HepG2 (cell line): ENCODE data around the gene DAD1. TPM values are rescaled to one million over a fixed set of nuclear protein-coding genes. Genes with fewer than 3 reads are reported as not detected.

Source experiments
- ARNT2 ChIP-seq: sonication (generic); formaldehyde crosslinking; IDR thresholded peaks from 2 replicates; pipeline ENCODE4 v1.8.0; 2022; ENCODE audit warnings: mild to moderate bottlenecking, low read depth, missing genetic modification reagents, moderate library complexity
- CREM ChIP-seq, 2 experiments: sonication (generic) in 1 of 2; formaldehyde crosslinking in 1 of 2; IDR thresholded peaks; 2 replicates each; pipeline versions ENCODE4 v1.4.0 to v1.6.1; 2016 to 2020; ENCODE audit warnings: antibody characterized with exemption in 1 of 2, mild to moderate bottlenecking in 1 of 2, missing genetic modification reagents in 1 of 2
- EP300 ChIP-seq, 3 experiments: sonication (generic) in 1 of 3; formaldehyde crosslinking in 1 of 3; IDR thresholded peaks; 2 replicates each; pipeline versions ENCODE4 v1.5.1 to v1.6.1; 2011 to 2020; ENCODE audit warnings: low read depth in 2 of 3, low read length in 2 of 3, borderline replicate concordance in 1 of 3, improper control_type of control experiment in 1 of 3, mild to moderate bottlenecking in 1 of 3, missing genetic modification reagents in 1 of 3, moderate library complexity in 1 of 3
- HOXA3 ChIP-seq: sonication (generic); formaldehyde crosslinking; IDR thresholded peaks from 2 replicates; pipeline ENCODE4 v1.5.0; 2020; ENCODE audit warnings: missing genetic modification reagents
- SP140L ChIP-seq: sonication (generic); formaldehyde crosslinking; IDR thresholded peaks from 2 replicates; pipeline ENCODE4 v1.4.0; 2020; ENCODE audit warnings: missing genetic modification reagents, borderline replicate concordance
- ZNF598 ChIP-seq: sonication (generic); formaldehyde crosslinking; IDR thresholded peaks from 2 replicates; pipeline ENCODE4 v1.5.1; 2020; ENCODE audit warnings: mild to moderate bottlenecking, missing genetic modification reagents, borderline replicate concordance
- ZNF747 ChIP-seq: sonication (generic); formaldehyde crosslinking; IDR thresholded peaks from 2 replicates; pipeline ENCODE4 v1.8.1; 2023; ENCODE audit warnings: missing genetic modification reagents, mild to moderate bottlenecking, borderline replicate concordance
- polyA plus RNA-seq, 8 experiments: library from polyadenylated mRNA; depleted of rRNA in 3 of 8; stranded (reverse) in 7 of 8; unstranded in 1 of 8; fragments of >200 nt; fragmentation: Illumina TruSeq in 4 of 8; extraction: Trizol in 4 of 8; gene quantifications; 2 replicates each; pipeline versions ENCODE4 v1.2.1 to v1.2.3, GENCODE V29; 2011 to 2016; ENCODE audit warnings: low read depth in 4 of 8, missing spikeins in 1 of 8, mixed read lengths in 1 of 8; ENCODE audit not compliant: insufficient read depth in 1 of 8
- total RNA-seq, 5 experiments: library from RNA; depleted of rRNA; stranded (reverse); fragments of >200 nt; fragmentation: Illumina TruSeq; extraction: Trizol; gene quantifications; 2 replicates each; pipeline ENCODE4 v1.2.3, GENCODE V29; 2016; ENCODE audit warnings: low read depth in 1 of 5
- TF ChIP-seq, protein P1 (sequence below): sonication (generic); formaldehyde crosslinking; IDR thresholded peaks from 2 replicates; pipeline ENCODE4 v1.4.0; 2020; ENCODE audit warnings: missing genetic modification reagents
- TF ChIP-seq, protein P2 (sequence below), 2 experiments: fragments of 450-650 bp in 1 of 2; sonication (generic) in 1 of 2; formaldehyde crosslinking; IDR thresholded peaks; 2 replicates each; pipeline versions ENCODE4 v1.5.0 to v1.8.0; 2020 to 2022; ENCODE audit warnings: mild to moderate bottlenecking in 1 of 2, missing genetic modification reagents in 1 of 2
- TF ChIP-seq, protein P3 (sequence below): sonication (generic); formaldehyde crosslinking; conservative IDR thresholded peaks from 2 replicates; pipeline ENCODE4 v1.8.0; 2022; ENCODE audit warnings: mild to moderate bottlenecking, moderate library complexity, missing genetic modification reagents
- TF ChIP-seq, protein P4 (sequence below), 2 experiments: fragments of 450-650 bp in 1 of 2; sonication (generic) in 1 of 2; formaldehyde crosslinking in 1 of 2; IDR thresholded peaks; 2 replicates each; pipeline versions ENCODE4 v1.6.1 to v1.8.0; 2016 to 2022; ENCODE audit warnings: antibody characterized with exemption in 1 of 2, mild to moderate bottlenecking in 1 of 2, missing genetic modification reagents in 1 of 2

Gene DAD1
- total and polyA plus RNA-seq, 2 of the 13 experiments (the other 11 are each of a cell fraction or from before 2014, with no cell fraction given): 558 to 626 TPM

DNA sequence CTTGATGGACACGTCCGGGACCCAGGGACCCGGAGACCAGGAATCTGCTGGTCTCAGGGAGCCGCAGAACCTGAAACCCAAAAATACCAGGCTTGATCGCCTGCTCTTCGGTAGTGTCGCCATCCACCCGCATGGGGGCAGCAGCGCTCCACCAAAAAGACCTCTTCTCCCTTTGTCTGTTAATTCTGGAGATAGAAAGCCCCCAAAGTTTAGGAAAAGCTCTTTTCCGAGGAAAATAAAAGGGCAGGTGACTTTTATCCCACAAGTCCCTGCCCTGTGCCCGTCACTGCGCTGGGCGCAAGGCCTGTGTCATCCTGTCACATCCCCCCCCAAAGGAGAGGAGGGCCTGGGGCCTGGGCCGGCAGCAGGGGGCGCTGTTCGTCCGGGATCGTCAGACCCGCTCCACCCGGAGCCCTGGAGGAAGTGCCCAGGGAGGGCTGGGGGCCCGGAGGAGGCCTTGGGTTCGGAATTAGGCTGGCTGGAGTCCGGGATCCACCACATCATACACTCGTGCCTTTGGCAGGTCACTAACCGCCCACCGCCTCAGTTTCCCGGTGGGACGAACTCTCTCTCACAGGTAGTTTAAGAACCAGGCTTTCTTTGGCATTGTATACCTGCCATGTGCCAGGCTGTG is 31.9 kb downstream of the DAD1 start (continued):
- TF ChIP-seq, protein P1, sequence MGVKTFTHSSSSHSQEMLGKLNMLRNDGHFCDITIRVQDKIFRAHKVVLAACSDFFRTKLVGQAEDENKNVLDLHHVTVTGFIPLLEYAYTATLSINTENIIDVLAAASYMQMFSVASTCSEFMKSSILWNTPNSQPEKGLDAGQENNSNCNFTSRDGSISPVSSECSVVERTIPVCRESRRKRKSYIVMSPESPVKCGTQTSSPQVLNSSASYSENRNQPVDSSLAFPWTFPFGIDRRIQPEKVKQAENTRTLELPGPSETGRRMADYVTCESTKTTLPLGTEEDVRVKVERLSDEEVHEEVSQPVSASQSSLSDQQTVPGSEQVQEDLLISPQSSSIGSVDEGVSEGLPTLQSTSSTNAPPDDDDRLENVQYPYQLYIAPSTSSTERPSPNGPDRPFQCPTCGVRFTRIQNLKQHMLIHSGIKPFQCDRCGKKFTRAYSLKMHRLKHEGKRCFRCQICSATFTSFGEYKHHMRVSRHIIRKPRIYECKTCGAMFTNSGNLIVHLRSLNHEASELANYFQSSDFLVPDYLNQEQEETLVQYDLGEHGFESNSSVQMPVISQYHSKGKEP (CRISPR knock-in tag): peak; percentile 93; the same call in 1 of the 2 replicates
- TF ChIP-seq, protein P2, sequence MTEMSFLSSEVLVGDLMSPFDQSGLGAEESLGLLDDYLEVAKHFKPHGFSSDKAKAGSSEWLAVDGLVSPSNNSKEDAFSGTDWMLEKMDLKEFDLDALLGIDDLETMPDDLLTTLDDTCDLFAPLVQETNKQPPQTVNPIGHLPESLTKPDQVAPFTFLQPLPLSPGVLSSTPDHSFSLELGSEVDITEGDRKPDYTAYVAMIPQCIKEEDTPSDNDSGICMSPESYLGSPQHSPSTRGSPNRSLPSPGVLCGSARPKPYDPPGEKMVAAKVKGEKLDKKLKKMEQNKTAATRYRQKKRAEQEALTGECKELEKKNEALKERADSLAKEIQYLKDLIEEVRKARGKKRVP (CRISPR knock-in tag; IDR thresholded peaks at IDR 0.05): peak in 1 of 2 experiments; percentile 31; a peak in 1 of 4 replicates
- TF ChIP-seq EP300 (IDR thresholded peaks at IDR 0.05; ENCODE audit: low read depth in 2 of 2, low read length in 2 of 2) (peak in 1 of 2 experiments; percentile 51; a peak in 1 of 4 replicates), EP300 (CRISPR knock-in tag; IDR thresholded peaks at IDR 0.05; ENCODE audit: borderline replicate concordance) (no peak), ZNF747 (CRISPR knock-in tag) (0 out of 2 replicates have a peak, but pooled peaks have one; percentile 61), CREM (IDR thresholded peaks at IDR 0.05) (peak; percentile 59), CREM (CRISPR knock-in tag; IDR thresholded peaks at IDR 0.05) (no peak; the same call in 1 of the 2 replicates), ZNF598 (peak; percentile 96; the same call in 1 of the 2 replicates), HOXA3 (CRISPR knock-in tag) (peak; percentile 80), ARNT2 (peak; percentile 86; the same call in 1 of the 2 replicates), SP140L (CRISPR knock-in tag) (0 out of 2 replicates have a peak, but pooled peaks have one; percentile 49)
- TF ChIP-seq, protein P3, sequence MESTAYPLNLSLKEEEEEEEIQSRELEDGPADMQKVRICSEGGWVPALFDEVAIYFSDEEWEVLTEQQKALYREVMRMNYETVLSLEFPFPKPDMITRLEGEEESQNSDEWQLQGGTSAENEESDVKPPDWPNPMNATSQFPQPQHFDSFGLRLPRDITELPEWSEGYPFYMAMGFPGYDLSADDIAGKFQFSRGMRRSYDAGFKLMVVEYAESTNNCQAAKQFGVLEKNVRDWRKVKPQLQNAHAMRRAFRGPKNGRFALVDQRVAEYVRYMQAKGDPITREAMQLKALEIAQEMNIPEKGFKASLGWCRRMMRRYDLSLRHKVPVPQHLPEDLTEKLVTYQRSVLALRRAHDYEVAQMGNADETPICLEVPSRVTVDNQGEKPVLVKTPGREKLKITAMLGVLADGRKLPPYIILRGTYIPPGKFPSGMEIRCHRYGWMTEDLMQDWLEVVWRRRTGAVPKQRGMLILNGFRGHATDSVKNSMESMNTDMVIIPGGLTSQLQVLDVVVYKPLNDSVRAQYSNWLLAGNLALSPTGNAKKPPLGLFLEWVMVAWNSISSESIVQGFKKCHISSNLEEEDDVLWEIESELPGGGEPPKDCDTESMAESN (CRISPR knock-in tag): peak; percentile 92
- TF ChIP-seq, protein P4, sequence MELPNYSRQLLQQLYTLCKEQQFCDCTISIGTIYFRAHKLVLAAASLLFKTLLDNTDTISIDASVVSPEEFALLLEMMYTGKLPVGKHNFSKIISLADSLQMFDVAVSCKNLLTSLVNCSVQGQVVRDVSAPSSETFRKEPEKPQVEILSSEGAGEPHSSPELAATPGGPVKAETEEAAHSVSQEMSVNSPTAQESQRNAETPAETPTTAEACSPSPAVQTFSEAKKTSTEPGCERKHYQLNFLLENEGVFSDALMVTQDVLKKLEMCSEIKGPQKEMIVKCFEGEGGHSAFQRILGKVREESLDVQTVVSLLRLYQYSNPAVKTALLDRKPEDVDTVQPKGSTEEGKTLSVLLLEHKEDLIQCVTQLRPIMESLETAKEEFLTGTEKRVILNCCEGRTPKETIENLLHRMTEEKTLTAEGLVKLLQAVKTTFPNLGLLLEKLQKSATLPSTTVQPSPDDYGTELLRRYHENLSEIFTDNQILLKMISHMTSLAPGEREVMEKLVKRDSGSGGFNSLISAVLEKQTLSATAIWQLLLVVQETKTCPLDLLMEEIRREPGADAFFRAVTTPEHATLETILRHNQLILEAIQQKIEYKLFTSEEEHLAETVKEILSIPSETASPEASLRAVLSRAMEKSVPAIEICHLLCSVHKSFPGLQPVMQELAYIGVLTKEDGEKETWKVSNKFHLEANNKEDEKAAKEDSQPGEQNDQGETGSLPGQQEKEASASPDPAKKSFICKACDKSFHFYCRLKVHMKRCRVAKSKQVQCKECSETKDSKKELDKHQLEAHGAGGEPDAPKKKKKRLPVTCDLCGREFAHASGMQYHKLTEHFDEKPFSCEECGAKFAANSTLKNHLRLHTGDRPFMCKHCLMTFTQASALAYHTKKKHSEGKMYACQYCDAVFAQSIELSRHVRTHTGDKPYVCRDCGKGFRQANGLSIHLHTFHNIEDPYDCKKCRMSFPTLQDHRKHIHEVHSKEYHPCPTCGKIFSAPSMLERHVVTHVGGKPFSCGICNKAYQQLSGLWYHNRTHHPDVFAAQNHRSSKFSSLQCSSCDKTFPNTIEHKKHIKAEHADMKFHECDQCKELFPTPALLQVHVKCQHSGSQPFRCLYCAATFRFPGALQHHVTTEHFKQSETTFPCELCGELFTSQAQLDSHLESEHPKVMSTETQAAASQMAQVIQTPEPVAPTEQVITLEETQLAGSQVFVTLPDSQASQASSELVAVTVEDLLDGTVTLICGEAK (IDR thresholded peaks at IDR 0.05): no peak
- TF ChIP-seq, protein P4 (CRISPR knock-in tag; IDR thresholded peaks at IDR 0.05): peak; percentile 68; the same call in 1 of the 2 replicates
